IMR-90 (cell line): Measurements from ENCODE around the gene FBLN7. TPM values are rescaled to one million over a fixed set of nuclear protein-coding genes. Genes with fewer than 3 reads are reported as not detected.

Experiments
- ATAC-seq: fragments of 200-7000 bp; cut with Tn5 transposase; 2 replicates; pipeline ENCODE4 v1.9.1; 2020; ENCODE audit warnings: low read depth, mild to moderate bottlenecking, moderate library complexity
- BruUV-seq: library from RNA; stranded (reverse); fragments of 400-500 nt; replicated peaks from 2 replicates; lab custom pipeline; 2021; lab: Mats Ljungman, UMichigan
- CTCF ChIA-PET: fragments of 300-600 bp; formaldehyde crosslinking; extraction: SDS; loops from one replicate; lab custom pipeline; 2021; ENCODE audit warnings: antibody characterized with exemption; lab: Yijun Ruan, JAX
- POLR2A ChIA-PET: fragments of 300-600 bp; sonication (Branson Sonifier 250); formaldehyde crosslinking; loops from one replicate; lab custom pipeline; 2022; ENCODE audit warnings: antibody characterized with exemption; ENCODE audit not compliant: unreplicated experiment; lab: Charles Lee
- DNase-seq: peaks from one replicate; pipeline ENCODE4 v3.0.0; 2013
- H2AFZ ChIP-seq: replicated peaks from 2 replicates; pipeline ENCODE3; 2013; ENCODE audit warnings: low read length, mild to moderate bottlenecking; ENCODE audit not compliant: poor library complexity
- H2AK5ac ChIP-seq: 2 replicates; pipeline ENCODE4 v1.6.1; 2013; ENCODE audit warnings: low read depth, low read length, inconsistent platforms
- H2AK9ac ChIP-seq: replicated peaks from 2 replicates; pipeline ENCODE3; 2013; ENCODE audit warnings: mild to moderate bottlenecking, low read depth, low read length, moderate library complexity; ENCODE audit not compliant: poor library complexity
- H2BK120ac ChIP-seq: 2 replicates; pipeline ENCODE4 v1.6.1; 2013; ENCODE audit warnings: low read depth, low read length, inconsistent platforms
- H2BK15ac ChIP-seq: 3 replicates; pipeline ENCODE4 v1.6.1; 2013; ENCODE audit warnings: low read depth, low read length, inconsistent platforms
- H2BK20ac ChIP-seq: 2 replicates; pipeline ENCODE4 v1.6.1; 2013; ENCODE audit warnings: low read depth, mild to moderate bottlenecking, inconsistent platforms, low read length, moderate library complexity
- H2BK5ac ChIP-seq: 2 replicates; pipeline ENCODE4 v1.6.1; 2013; ENCODE audit warnings: mild to moderate bottlenecking, low read depth, low read length, inconsistent platforms; ENCODE audit not compliant: poor library complexity, severe bottlenecking
- H3K14ac ChIP-seq: replicated peaks from 2 replicates; pipeline ENCODE4 v1.6.1; 2013; ENCODE audit warnings: low read depth, low read length, inconsistent platforms
- H3K18ac ChIP-seq: 2 replicates; pipeline ENCODE4 v1.6.1; 2013; ENCODE audit warnings: low read depth, low read length, control low read depth
- H3K23ac ChIP-seq: 2 replicates; pipeline ENCODE4 v1.6.1; 2013; ENCODE audit warnings: low read depth, low read length, inconsistent platforms
- H3K27ac ChIP-seq: 2 replicates; pipeline ENCODE4 v1.5.1; 2013; ENCODE audit warnings: mild to moderate bottlenecking, control low read depth, low read length; ENCODE audit not compliant: insufficient read depth
- H3K27me3 ChIP-seq: 2 replicates; pipeline ENCODE4 v1.6.1; 2013; ENCODE audit warnings: low read length; ENCODE audit not compliant: control insufficient read depth, insufficient read depth
- H3K36me3 ChIP-seq: 2 replicates; pipeline ENCODE4 v1.6.1; 2013; ENCODE audit warnings: low read length, mixed read lengths; ENCODE audit not compliant: control insufficient read depth, insufficient read depth
- H3K4ac ChIP-seq: 2 replicates; pipeline ENCODE4 v1.6.1; 2013; ENCODE audit warnings: low read depth, low read length, inconsistent platforms
- H3K4me1 ChIP-seq: 2 replicates; pipeline ENCODE4 v1.6.1; 2013; ENCODE audit warnings: low read length, mixed read lengths; ENCODE audit not compliant: control insufficient read depth, insufficient read depth
- H3K4me2 ChIP-seq: 2 replicates; pipeline ENCODE4 v1.6.1; 2013; ENCODE audit warnings: low read depth, mild to moderate bottlenecking, control low read depth, low read length, moderate library complexity
- H3K4me3 ChIP-seq: 2 replicates; pipeline ENCODE4 v1.5.1; 2013; ENCODE audit warnings: low read depth, mild to moderate bottlenecking, control low read depth, low read length, moderate library complexity; ENCODE audit not compliant: insufficient read depth
- H3K56ac ChIP-seq: 2 replicates; pipeline ENCODE4 v1.6.1; 2013; ENCODE audit warnings: low read length, inconsistent platforms; ENCODE audit not compliant: insufficient read depth; ENCODE audit errors: extremely low read depth
- H3K79me1 ChIP-seq, 2 experiments: 2 replicates each; pipeline ENCODE4 v1.6.1; 2013; ENCODE audit warnings: low read length in 2 of 2, inconsistent platforms in 1 of 2, low read depth in 1 of 2
- H3K9ac ChIP-seq: 2 replicates; pipeline ENCODE4 v1.6.1; 2013; ENCODE audit warnings: low read depth, low read length, control low read depth
- H3K9me1 ChIP-seq: 2 replicates; pipeline ENCODE4 v1.6.1; 2013; ENCODE audit warnings: low read length, inconsistent platforms; ENCODE audit not compliant: insufficient read depth
- H3K9me3 ChIP-seq: 2 replicates; pipeline ENCODE4 v1.6.1; 2013; ENCODE audit warnings: low read length; ENCODE audit not compliant: control insufficient read depth, insufficient read depth
- H4K20me1 ChIP-seq: 2 replicates; pipeline ENCODE4 v1.6.1; 2013; ENCODE audit warnings: low read length, inconsistent platforms; ENCODE audit not compliant: insufficient read depth
- H4K5ac ChIP-seq: 2 replicates; pipeline ENCODE4 v1.6.1; 2013; ENCODE audit warnings: mild to moderate bottlenecking, low read depth, low read length, control low read depth
- H4K8ac ChIP-seq, 2 experiments: 2 replicates each; pipeline ENCODE4 v1.6.1; 2013; ENCODE audit warnings: low read depth in 2 of 2, low read length in 2 of 2, control low read depth in 1 of 2, inconsistent platforms in 1 of 2
- H4K91ac ChIP-seq: 2 replicates; pipeline ENCODE4 v1.6.1; 2013; ENCODE audit warnings: low read depth, low read length, inconsistent platforms; ENCODE audit not compliant: insufficient read depth
- CEBPB ChIP-seq: IDR thresholded peaks from 2 replicates; pipeline ENCODE4 v1.6.1; 2012; ENCODE audit warnings: low read depth, low read length, improper control_type of control experiment
- FOS ChIP-seq: fragments of 150-350 bp; IDR thresholded peaks from 2 replicates; pipeline ENCODE4 v1.6.1; 2016; ENCODE audit warnings: low read depth, low read length
- MAFK ChIP-seq: IDR thresholded peaks from 2 replicates; pipeline ENCODE4 v1.6.1; 2012; ENCODE audit warnings: low read depth, low read length, improper control_type of control experiment
- MAZ ChIP-seq: IDR thresholded peaks from 2 replicates; pipeline ENCODE4 v1.6.1; 2012; ENCODE audit warnings: low read depth, mild to moderate bottlenecking, low read length, improper control_type of control experiment, moderate library complexity, borderline replicate concordance
- MXI1 ChIP-seq: IDR thresholded peaks from 2 replicates; pipeline ENCODE4 v1.6.1; 2012; ENCODE audit warnings: low read depth, mild to moderate bottlenecking, low read length, moderate library complexity, borderline replicate concordance
- NFE2L2 ChIP-seq: fragments of 150-350 bp; IDR thresholded peaks from 2 replicates; pipeline ENCODE4 v1.6.1; 2016; ENCODE audit warnings: low read depth, mild to moderate bottlenecking, low read length
- RAD21 ChIP-seq: IDR thresholded peaks from 2 replicates; pipeline ENCODE4 v1.6.1; 2012; ENCODE audit warnings: low read length, improper control_type of control experiment
- RFX5 ChIP-seq: IDR thresholded peaks from 2 replicates; pipeline ENCODE4 v1.8.0; 2012; ENCODE audit warnings: low read depth, mild to moderate bottlenecking, low read length, moderate library complexity
- WGBS, 2 experiments: methylation state at CpG; one replicate each; pipeline versions ENCODE4 v1.1.5 to v1.1.7; 2013; ENCODE audit warnings: missing lambda C conversion rate in 2 of 2; ENCODE audit not compliant: insufficient read length in 1 of 2; ENCODE audit errors: extremely low coverage in 2 of 2; 5-methylcytosine and 5-hydroxymethylcytosine counted together
- dilution Hi-C: fragments of 300-500 bp; cut with HindIII; formaldehyde crosslinking; loops from one replicate; pipeline ENCODE4 v1.14.3; 2018; ENCODE audit warnings: low sequenced_read_pairs; ENCODE audit not compliant: unreplicated experiment
- in situ Hi-C: fragments of 300-500 bp; cut with MboI; formaldehyde crosslinking; loops from 3 replicates; pipeline ENCODE4 v1.14.3; 2019; ENCODE audit warnings: low sequenced_read_pairs, inconsistent platforms, mixed read lengths
- intact Hi-C: fragments of 100-400 bp; cut with micrococcal nuclease; formaldehyde crosslinking; loops from 2 replicates; pipeline ENCODE4 v1.10.0; 2022
- polyA plus RNA-seq, 3 experiments: library from polyadenylated mRNA; depleted of rRNA; stranded (reverse); fragments of >200 nt; gene quantifications; 2 replicates each; pipeline ENCODE4 v1.2.3, GENCODE V29; 2012; ENCODE audit warnings: low replicate concordance in 1 of 3
- total RNA-seq: library from RNA; depleted of rRNA; stranded (reverse); fragments of >200 nt; gene quantifications from 2 replicates; pipeline ENCODE4 v1.2.3, GENCODE V29; 2012
- TF ChIP-seq, protein P1 (sequence below): fragments of 150-350 bp; IDR thresholded peaks from 2 replicates; pipeline ENCODE4 v1.6.1; 2017; ENCODE audit warnings: mild to moderate bottlenecking, antibody characterized with exemption, low read length, low read depth
- TF ChIP-seq, protein P2 (sequence below): conservative IDR thresholded peaks from 2 replicates; pipeline ENCODE4 v1.5.1; 2012; ENCODE audit warnings: mild to moderate bottlenecking, low read depth, low read length, improper control_type of control experiment
- TF ChIP-seq, protein P3 (sequence below): fragments of 150-350 bp; IDR thresholded peaks from 2 replicates; pipeline ENCODE4 v1.6.1; 2016; ENCODE audit warnings: low read depth, mild to moderate bottlenecking, low read length, moderate library complexity, borderline replicate concordance

Gene FBLN7
- total and polyA plus RNA-seq, 2 of the 4 experiments (the other 2 are of a cell fraction): 0.18 to 1.2 TPM

DNA sequence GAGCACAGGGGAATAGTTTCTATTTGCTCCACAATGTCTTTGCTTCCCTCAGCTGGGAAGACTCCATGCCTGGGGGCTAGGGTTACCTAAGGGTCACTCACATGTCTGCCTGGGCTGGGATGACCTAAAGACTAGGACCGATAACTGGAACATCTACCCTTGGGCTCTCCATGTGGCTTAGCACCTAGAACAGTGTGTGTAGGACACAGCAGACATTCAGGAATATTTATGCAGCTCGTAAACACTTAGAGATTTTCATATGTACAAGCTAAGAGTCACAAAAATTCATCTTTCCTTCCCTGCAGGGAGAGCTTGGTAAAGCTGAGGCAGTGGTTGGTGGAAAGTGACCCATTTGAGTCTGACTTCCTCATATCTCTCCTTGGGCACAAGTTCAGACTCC is 55.8 kb downstream of the FBLN7 start:
- no TSS peak for BruUV-seq
- dilution Hi-C loops: no loop called here
- Histone ChIP-seq H3K36me3 (no peaks in the 10 kb centered on the region), H2BK120ac (no peak overlapping the region), H3K56ac (no peak overlapping the region), H2BK15ac (no peak overlapping the region), H2BK5ac (no peak overlapping the region), H4K5ac (no peak overlapping the region), H3K18ac (no peak overlapping the region), H2AK9ac (no peak overlapping the region), H3K23ac (no peak overlapping the region), H2BK20ac (no peak overlapping the region), H4K8ac (no peak overlapping the region), H3K4ac (no peak overlapping the region), H3K79me1 (no peaks in the 10 kb centered on the region), H3K9ac (no peak overlapping the region), H3K4me3 (no peak overlapping the region), H3K9me3 (no peaks in the 10 kb centered on the region), H3K27ac (no peak overlapping the region), H2AFZ (no peak overlapping the region), H2AK5ac (no peak overlapping the region), H3K4me2 (no peak overlapping the region), H4K20me1 (no peaks in the 10 kb centered on the region), H3K14ac (no peak overlapping the region), H3K27me3 (peaks cover 25% of the 10 kb centered on the region), H4K91ac (no peak overlapping the region), H3K4me1 (no peaks in the 10 kb centered on the region), H3K9me1 (no peaks in the 10 kb centered on the region)
- ChIA-PET POLR2A (no interaction called here), CTCF (no interaction called here)
- DNase-seq (no peak), ATAC-seq (no peak)
- intact Hi-C loops: no loop called here
- WGBS, 2 experiments: 88% methylated on average over 1 of the region's 2 CpGs; no CpG with 5 or more reads in 1 of the 2 experiments
- TF ChIP-seq RAD21 (no peak), RFX5 (no peak), MXI1 (no peak), MAZ (no peak), FOS (no peak), NFE2L2 (no peak), MAFK (no peak), CEBPB (no peak)
- TF ChIP-seq, protein P1, sequence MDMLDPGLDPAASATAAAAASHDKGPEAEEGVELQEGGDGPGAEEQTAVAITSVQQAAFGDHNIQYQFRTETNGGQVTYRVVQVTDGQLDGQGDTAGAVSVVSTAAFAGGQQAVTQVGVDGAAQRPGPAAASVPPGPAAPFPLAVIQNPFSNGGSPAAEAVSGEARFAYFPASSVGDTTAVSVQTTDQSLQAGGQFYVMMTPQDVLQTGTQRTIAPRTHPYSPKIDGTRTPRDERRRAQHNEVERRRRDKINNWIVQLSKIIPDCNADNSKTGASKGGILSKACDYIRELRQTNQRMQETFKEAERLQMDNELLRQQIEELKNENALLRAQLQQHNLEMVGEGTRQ: no peak
- TF ChIP-seq, protein P2, sequence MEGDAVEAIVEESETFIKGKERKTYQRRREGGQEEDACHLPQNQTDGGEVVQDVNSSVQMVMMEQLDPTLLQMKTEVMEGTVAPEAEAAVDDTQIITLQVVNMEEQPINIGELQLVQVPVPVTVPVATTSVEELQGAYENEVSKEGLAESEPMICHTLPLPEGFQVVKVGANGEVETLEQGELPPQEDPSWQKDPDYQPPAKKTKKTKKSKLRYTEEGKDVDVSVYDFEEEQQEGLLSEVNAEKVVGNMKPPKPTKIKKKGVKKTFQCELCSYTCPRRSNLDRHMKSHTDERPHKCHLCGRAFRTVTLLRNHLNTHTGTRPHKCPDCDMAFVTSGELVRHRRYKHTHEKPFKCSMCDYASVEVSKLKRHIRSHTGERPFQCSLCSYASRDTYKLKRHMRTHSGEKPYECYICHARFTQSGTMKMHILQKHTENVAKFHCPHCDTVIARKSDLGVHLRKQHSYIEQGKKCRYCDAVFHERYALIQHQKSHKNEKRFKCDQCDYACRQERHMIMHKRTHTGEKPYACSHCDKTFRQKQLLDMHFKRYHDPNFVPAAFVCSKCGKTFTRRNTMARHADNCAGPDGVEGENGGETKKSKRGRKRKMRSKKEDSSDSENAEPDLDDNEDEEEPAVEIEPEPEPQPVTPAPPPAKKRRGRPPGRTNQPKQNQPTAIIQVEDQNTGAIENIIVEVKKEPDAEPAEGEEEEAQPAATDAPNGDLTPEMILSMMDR: no peak
- TF ChIP-seq, protein P3, sequence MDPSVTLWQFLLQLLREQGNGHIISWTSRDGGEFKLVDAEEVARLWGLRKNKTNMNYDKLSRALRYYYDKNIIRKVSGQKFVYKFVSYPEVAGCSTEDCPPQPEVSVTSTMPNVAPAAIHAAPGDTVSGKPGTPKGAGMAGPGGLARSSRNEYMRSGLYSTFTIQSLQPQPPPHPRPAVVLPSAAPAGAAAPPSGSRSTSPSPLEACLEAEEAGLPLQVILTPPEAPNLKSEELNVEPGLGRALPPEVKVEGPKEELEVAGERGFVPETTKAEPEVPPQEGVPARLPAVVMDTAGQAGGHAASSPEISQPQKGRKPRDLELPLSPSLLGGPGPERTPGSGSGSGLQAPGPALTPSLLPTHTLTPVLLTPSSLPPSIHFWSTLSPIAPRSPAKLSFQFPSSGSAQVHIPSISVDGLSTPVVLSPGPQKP: no peak
- in situ Hi-C loops: no loop called here
